ENCODE results near the gene GALNT2. TPM values are rescaled to one million over a fixed set of nuclear protein-coding genes. Genes with fewer than 3 reads are reported as not detected.

GALNT2 gene
- total RNA-seq, 3 donors from 2014 or later = 29.5 to 59.1 (median 55.2) TPM

DNA sequence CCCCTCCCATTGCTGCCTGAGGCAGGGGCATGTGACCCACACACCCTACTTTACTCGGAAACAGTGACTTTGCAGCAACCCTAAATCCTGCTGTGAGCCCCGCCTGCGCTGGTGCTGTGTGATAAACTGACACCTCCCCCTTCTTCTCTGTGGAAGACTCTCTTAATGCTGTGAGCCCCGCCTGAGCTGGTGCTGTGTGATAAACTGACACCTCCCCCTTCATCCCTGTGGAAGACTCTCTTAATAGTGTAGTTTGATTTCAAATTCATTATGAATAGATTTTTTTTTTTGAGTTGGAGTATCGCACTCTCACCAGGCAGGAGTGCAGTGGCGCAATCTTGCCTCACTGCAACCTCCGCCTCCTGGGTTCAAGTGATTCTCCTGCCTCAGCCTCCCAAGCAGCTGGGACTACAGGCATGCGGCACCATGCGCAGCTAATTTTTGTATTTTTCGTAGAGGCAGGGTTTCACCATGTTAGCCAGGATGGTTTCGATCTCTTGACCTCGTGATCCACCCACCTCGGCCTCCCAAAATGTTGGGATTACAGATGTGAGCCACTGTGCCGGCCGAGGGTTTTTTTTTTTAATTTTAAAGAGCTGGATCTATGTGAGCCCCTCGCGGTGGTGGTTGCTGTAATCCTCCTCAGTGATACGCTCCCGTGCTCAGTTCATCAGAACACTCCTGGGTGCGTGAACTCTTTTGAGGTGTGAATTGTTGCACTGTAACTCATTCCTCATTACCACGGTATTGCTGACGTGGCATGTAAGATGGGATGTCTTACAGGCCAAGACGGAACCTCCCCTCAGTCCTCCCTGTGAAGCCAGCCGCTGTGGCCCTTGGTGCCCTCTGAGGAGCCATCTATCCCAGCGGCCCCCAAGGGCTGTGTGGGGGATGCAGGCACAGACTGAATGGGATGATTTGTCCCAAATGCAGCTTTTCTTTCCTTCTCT lies 60.3 kb downstream of the GALNT2 start:
- H3K36me3 ChIP-seq (ENCODE audit: low read depth) = no peaks in the 10 kb centered on the region
- peaks cover 10% of the 10 kb centered on the region for H3K4me1 ChIP-seq (ENCODE audit: low read depth)
- ATAC-seq = peak; percentile 37
- intact Hi-C loops (cut with DNase I, micrococcal nuclease) = no loop called here
- H3K9me3 ChIP-seq = no peaks in the 10 kb centered on the region
- TF ChIP-seq, protein P1, sequence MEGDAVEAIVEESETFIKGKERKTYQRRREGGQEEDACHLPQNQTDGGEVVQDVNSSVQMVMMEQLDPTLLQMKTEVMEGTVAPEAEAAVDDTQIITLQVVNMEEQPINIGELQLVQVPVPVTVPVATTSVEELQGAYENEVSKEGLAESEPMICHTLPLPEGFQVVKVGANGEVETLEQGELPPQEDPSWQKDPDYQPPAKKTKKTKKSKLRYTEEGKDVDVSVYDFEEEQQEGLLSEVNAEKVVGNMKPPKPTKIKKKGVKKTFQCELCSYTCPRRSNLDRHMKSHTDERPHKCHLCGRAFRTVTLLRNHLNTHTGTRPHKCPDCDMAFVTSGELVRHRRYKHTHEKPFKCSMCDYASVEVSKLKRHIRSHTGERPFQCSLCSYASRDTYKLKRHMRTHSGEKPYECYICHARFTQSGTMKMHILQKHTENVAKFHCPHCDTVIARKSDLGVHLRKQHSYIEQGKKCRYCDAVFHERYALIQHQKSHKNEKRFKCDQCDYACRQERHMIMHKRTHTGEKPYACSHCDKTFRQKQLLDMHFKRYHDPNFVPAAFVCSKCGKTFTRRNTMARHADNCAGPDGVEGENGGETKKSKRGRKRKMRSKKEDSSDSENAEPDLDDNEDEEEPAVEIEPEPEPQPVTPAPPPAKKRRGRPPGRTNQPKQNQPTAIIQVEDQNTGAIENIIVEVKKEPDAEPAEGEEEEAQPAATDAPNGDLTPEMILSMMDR (IDR thresholded peaks at IDR 0.05) = no peak
- no peak for DNase-seq
- H3K4me3 ChIP-seq = no peak overlapping the region

DNA sequence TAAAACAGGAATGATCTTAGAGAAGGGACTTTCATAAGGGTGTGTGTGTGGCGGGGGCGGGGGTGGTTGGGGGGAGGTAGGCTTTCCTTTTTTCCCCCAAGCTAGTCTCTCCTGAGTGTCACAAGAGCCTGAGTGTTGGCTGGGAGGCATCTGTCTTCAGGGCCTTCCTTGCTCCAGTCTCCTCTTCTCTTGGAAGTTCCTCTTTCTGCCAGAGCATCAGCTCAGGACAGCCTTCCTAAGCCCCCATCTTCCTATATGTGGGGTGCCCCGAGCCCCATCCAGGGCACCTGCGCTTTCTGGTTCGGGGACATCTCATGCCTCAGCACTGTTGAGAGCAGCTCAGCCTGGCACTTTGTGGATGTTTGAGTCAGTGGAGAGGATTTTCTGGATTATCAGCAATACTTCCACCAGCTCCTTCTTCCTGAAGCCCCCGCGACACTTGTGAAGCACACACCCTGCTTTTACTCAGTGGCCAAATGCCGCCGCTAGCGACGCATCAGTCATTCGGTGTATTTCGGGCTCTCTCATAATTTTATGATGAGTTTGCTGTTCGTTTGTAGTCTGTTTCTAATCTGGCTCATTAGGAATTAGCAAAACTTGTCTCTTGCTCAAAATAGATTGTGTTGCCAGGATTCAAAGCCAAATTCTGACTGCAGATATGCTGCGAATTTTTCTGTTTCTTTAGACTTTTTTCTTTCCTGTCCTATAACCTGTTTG lies 61.7 kb downstream of the GALNT2 start:
- intact Hi-C loops (cut with DNase I, micrococcal nuclease) = no loop called here

DNA sequence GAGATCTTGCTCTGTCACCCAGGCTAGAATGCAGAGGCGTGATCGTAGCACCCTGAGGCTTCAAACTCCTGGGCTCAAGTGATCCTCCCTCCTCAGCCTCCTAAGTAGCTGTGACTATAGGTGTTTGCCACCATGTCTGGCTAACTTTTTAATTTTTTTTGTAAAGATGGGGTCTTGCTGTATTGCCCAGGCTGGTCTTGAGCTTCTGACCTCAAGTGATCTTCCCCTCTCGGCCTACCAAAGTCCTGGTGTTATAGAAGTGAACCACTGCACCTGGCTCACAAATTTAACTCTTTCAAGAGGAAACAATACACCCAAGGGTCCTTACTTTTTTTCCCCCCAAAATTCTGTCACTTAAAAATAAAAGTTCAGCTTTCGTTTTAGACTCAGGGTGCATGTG lies 62.3 kb downstream of the GALNT2 start:
- no peak for DNase-seq
- TF ChIP-seq, protein P1 (IDR thresholded peaks at IDR 0.05) = no peak
- Histone ChIP-seq H3K9me3 (no peaks in the 10 kb centered on the region), H3K4me3 (no peak overlapping the region), H3K4me1 (ENCODE audit: low read depth) (peaks cover 4% of the 10 kb centered on the region), H3K36me3 (ENCODE audit: low read depth) (no peaks in the 10 kb centered on the region)
- intact Hi-C loops (cut with DNase I, micrococcal nuclease) = no loop called here
- no peak for ATAC-seq

More for the DNA sequence above, 61.7 kb downstream of the GALNT2 start:
- H3K36me3 ChIP-seq (ENCODE audit: low read depth) = no peaks in the 10 kb centered on the region
- no peak for DNase-seq
- no peaks in the 10 kb centered on the region for H3K9me3 ChIP-seq
- H3K4me3 ChIP-seq = no peak overlapping the region
- TF ChIP-seq, protein P1 (IDR thresholded peaks at IDR 0.05) = no peak
- peaks cover 4% of the 10 kb centered on the region for H3K4me1 ChIP-seq (ENCODE audit: low read depth)
- ATAC-seq = no peak

DNA sequence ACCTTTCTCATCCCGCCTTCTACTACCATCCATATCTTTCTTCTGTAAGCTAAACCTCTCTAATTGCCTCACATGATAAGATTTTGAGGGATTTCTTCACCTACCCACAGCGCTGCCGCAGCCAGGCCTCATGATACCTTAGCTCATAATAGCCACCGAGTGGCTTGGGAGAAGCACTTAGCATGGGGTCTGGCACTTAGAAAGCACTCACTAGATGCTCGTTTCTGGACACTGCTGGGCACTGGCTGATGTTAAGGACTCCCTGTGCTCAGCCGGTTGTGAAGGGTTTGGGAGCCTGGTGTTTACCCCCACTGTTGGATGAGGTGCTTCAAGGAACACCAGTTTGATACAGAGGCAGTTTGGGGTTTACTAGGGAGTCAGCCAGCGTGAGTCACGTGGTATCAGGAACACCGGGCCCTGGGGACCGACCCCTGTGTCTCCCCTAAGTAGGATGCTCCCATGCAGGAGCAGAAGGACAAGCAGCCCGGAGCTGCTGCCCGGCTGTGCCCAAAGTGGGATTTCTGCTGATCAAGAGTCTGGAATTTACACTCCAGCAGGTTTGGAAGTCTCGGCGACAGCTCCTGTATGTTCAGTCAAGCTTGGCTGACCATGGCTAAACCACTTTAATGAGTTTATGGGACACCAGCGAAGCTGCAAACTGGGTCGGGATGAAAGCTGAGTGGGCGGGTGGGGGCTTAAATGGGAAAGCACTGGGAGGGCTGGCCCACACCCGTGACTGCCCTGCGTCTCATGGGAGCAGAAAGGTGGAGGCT lies 63.3 kb downstream of the GALNT2 start:
- Histone ChIP-seq H3K4me3 (no peak overlapping the region), H3K9me3 (no peaks in the 10 kb centered on the region), H3K36me3 (ENCODE audit: low read depth) (no peaks in the 10 kb centered on the region), H3K4me1 (ENCODE audit: low read depth) (peaks cover 3% of the 10 kb centered on the region)
- TF ChIP-seq, protein P1 (IDR thresholded peaks at IDR 0.05) = no peak
- intact Hi-C loops (cut with DNase I, micrococcal nuclease) = no loop called here
- DNase-seq (no peak), ATAC-seq (no peak)

DNA sequence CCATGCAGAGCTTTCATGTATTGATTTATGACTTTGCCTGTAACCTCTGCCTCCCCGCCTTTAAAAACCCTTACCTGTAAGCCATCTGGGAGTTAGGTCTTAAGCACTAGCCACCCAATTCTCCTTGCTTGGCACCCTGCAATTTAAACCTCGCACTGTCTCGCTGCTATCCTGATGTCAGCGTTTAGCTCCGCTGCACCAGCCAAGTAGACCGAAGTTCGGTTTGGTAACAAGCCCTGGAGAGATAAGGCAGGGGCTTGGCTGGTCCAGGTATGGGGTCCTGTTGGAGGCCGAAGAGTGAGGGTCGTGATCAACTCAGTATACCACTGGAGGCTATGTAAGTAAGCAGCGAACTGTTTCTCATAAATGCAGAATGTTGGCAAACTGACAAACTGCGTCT lies 64.4 kb downstream of the GALNT2 start:
- Histone ChIP-seq H3K36me3 (ENCODE audit: low read depth) (no peaks in the 10 kb centered on the region), H3K4me1 (ENCODE audit: low read depth) (no peaks in the 10 kb centered on the region), H3K4me3 (no peak overlapping the region), H3K9me3 (no peaks in the 10 kb centered on the region)
- TF ChIP-seq, protein P1 (IDR thresholded peaks at IDR 0.05) = no peak
- DNase-seq = no peak
- intact Hi-C loops (cut with DNase I, micrococcal nuclease) = no loop called here
- no peak for ATAC-seq

All from mucosa of descending colon (tissue), 3 donors.